ENCODE data around the gene BDH1. TPM values are rescaled to one million over a fixed set of nuclear protein-coding genes. Genes with fewer than 3 reads are reported as not detected.

The BDH1 gene
- polyA plus RNA-seq, 1 of the 3 experiments (the other 2 are of a cell fraction) = 19.8 TPM

DNA sequence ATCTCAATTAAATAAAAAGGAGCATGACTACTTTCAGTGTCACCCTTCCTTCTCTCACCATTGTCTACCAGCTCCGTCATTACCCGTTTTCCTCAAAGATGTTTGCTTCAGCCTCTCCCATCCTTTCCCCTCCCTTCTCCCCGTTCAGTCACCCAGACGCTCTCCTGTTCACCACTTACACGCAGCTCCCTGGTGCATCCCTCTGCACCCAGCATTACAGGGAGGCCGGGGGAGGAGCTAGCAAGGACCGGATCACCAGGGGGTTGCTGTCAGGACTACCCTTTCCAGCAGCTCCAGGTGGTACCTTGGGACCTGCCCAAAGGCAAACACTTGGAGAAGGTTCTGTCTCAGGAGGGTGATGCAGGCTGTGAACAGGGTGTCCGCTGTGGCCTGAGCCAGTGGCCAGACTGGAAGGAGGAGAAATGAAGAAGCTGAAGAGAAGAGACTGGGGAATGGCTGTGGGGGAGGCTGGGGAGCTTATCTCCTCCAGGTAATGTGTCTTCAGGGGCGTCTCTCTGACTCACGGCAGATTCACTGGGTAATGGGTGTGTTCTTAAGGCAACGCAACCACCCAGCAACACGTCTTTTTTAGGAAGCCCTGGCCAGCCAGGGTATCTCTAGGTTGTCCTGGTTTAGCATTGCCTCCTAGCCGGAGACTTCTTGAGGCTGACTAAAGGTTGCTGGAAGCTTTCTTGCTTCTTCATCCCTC lies 21.8 kb upstream of the BDH1 start:
- DNase-seq = no peak
- POLR2A ChIA-PET = no interaction called here

More for the DNA sequence above, 21.8 kb upstream of the BDH1 start:
- WGBS (ENCODE audit: low lambda C conversion rate) = 54% methylated on average over 13 of the region's 13 CpGs
- H3K9ac ChIP-seq = no peak overlapping the region
- H3K4me3 ChIP-seq (ENCODE audit: low read depth in 2 of 2, low read length in 1 of 2) = no peak overlapping the region
- no peaks in the 10 kb centered on the region; a peak in 1 of 4 replicates for H3K4me1 ChIP-seq (ENCODE audit: control insufficient read depth in 1 of 2, insufficient read depth in 2 of 2, low read depth in 1 of 2, low read length in 1 of 2)
- H3K27ac ChIP-seq (ENCODE audit: low read depth in 2 of 2, low read length in 1 of 2) = no peak overlapping the region
- H3K9me3 ChIP-seq = 0 out of 2 replicates have a peak, but pooled peaks cover 4% of the 10 kb centered on the region
- H3F3A ChIP-seq (replicated peaks; ENCODE audit: insufficient read depth) = no peaks in the 10 kb centered on the region
- no peak overlapping the region for H3K4me2 ChIP-seq
- no peaks in the 10 kb centered on the region for H3K79me2 ChIP-seq (ENCODE audit: insufficient read depth)
- CTCF ChIA-PET = interaction anchor here (1.0 to 2.2 kb wide), 2 partner anchors 9 to 21 kb away, joined by 4 to 13 read pairs; no protein-coding TSS in a partner anchor
- H3K36me3 ChIP-seq (replicated peaks in 1 of 2; ENCODE audit: control insufficient read depth in 1 of 2, insufficient read depth in 2 of 2, low read length in 1 of 2) = no peaks in the 10 kb centered on the region
- TF ChIP-seq USF2 (IDR thresholded peaks at IDR 0.05; ENCODE audit: borderline replicate concordance, low read depth, low read length) (no peak), FOXJ3 (CRISPR knock-in tag; IDR thresholded peaks at IDR 0.05) (no peak), RCOR1 (IDR thresholded peaks at IDR 0.05; ENCODE audit: low read length) (no peak), USF1 (IDR thresholded peaks at IDR 0.05; ENCODE audit: borderline replicate concordance, low read depth) (no peak), SIN3A (IDR thresholded peaks at IDR 0.05; ENCODE audit: borderline replicate concordance, low read depth, low read length) (no peak), MAX (IDR thresholded peaks at IDR 0.05; ENCODE audit: low read depth) (no peak), IRF3 (IDR thresholded peaks at IDR 0.05; ENCODE audit: low read depth, low read length) (no peak), TCF12 (IDR thresholded peaks at IDR 0.05) (no peak), NRF1 (IDR thresholded peaks at IDR 0.05; ENCODE audit: low read depth, low read length) (no peak)
- TF ChIP-seq, protein P1, sequence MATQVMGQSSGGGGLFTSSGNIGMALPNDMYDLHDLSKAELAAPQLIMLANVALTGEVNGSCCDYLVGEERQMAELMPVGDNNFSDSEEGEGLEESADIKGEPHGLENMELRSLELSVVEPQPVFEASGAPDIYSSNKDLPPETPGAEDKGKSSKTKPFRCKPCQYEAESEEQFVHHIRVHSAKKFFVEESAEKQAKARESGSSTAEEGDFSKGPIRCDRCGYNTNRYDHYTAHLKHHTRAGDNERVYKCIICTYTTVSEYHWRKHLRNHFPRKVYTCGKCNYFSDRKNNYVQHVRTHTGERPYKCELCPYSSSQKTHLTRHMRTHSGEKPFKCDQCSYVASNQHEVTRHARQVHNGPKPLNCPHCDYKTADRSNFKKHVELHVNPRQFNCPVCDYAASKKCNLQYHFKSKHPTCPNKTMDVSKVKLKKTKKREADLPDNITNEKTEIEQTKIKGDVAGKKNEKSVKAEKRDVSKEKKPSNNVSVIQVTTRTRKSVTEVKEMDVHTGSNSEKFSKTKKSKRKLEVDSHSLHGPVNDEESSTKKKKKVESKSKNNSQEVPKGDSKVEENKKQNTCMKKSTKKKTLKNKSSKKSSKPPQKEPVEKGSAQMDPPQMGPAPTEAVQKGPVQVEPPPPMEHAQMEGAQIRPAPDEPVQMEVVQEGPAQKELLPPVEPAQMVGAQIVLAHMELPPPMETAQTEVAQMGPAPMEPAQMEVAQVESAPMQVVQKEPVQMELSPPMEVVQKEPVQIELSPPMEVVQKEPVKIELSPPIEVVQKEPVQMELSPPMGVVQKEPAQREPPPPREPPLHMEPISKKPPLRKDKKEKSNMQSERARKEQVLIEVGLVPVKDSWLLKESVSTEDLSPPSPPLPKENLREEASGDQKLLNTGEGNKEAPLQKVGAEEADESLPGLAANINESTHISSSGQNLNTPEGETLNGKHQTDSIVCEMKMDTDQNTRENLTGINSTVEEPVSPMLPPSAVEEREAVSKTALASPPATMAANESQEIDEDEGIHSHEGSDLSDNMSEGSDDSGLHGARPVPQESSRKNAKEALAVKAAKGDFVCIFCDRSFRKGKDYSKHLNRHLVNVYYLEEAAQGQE (IDR thresholded peaks at IDR 0.05; ENCODE audit: low read depth, low read length) = no peak
- H3K27me3 ChIP-seq (ENCODE audit: insufficient read depth) = no peaks in the 10 kb centered on the region; the same call in 1 of the 2 replicates
- H4K20me1 ChIP-seq (ENCODE audit: insufficient read depth) = no peaks in the 10 kb centered on the region
- H3K9me2 ChIP-seq = no peaks in the 10 kb centered on the region
- no peak overlapping the region for H2AFZ ChIP-seq (ENCODE audit: low read depth)

All from SK-N-SH (cell line).